HepG2 (cell line): ENCODE results near the gene KMT2B. TPM values are rescaled to one million over a fixed set of nuclear protein-coding genes. Genes with fewer than 3 reads are reported as not detected.
A peak's percentile ranks its signal among the peaks of the same experiment; 100 is the strongest.

ENCODE experiments used
- ADNP ChIP-seq: sonication (generic); formaldehyde crosslinking; IDR thresholded peaks from 2 replicates; pipeline ENCODE4 v1.4.0; 2020; ENCODE audit warnings: missing genetic modification reagents
- ARNT ChIP-seq: fragments of 450-650 bp; IDR thresholded peaks from 2 replicates; pipeline ENCODE4 v1.6.1; 2017
- ASH2L ChIP-seq: fragments of 300-600, 200-600 bp; sonication (generic); IDR thresholded peaks from 2 replicates; pipeline ENCODE4 v1.7.0; 2017; ENCODE audit warnings: low read depth, mild to moderate bottlenecking, moderate library complexity, mixed read lengths, low read length; ENCODE audit not compliant: insufficient read length
- CBFB ChIP-seq: sonication (generic); formaldehyde crosslinking; IDR thresholded peaks from 2 replicates; pipeline ENCODE4 v1.4.0; 2020; ENCODE audit warnings: missing genetic modification reagents
- CBX2 ChIP-seq, 2 experiments: fragments of 200-600 bp in 1 of 2; sonication (generic); formaldehyde crosslinking in 1 of 2; IDR thresholded peaks; 2 replicates each; pipeline versions ENCODE4 v1.7.0 to v1.8.1; 2018 to 2022; ENCODE audit warnings: low read depth in 2 of 2, low read length in 1 of 2, mild to moderate bottlenecking in 1 of 2, missing genetic modification reagents in 1 of 2
- CENPX ChIP-seq: sonication (generic); formaldehyde crosslinking; IDR thresholded peaks from 2 replicates; pipeline ENCODE4 v1.9.0; 2021; ENCODE audit warnings: mild to moderate bottlenecking, missing genetic modification reagents, moderate library complexity
- FOSL2 ChIP-seq: sonication (generic); formaldehyde crosslinking; IDR thresholded peaks from 2 replicates; pipeline ENCODE4 v1.4.0; 2020; ENCODE audit warnings: missing genetic modification reagents
- HNF4A ChIP-seq: sonication (generic); formaldehyde crosslinking; IDR thresholded peaks from 2 replicates; pipeline ENCODE4 v1.4.0; 2020; ENCODE audit warnings: missing genetic modification reagents
- IRX3 ChIP-seq: sonication (generic); formaldehyde crosslinking; IDR thresholded peaks from 2 replicates; pipeline ENCODE4 v1.8.1; 2023; ENCODE audit warnings: mild to moderate bottlenecking, low read depth, missing genetic modification reagents, borderline replicate concordance
- KAT8 ChIP-seq: IDR thresholded peaks from 2 replicates; pipeline ENCODE4 v1.6.1; 2016; ENCODE audit warnings: missing genetic modification reagents, missing compliant biosample characterization
- PHF8 ChIP-seq: sonication (generic); formaldehyde crosslinking; IDR thresholded peaks from 2 replicates; pipeline ENCODE4 v1.5.0; 2020; ENCODE audit warnings: missing genetic modification reagents
- RXRB ChIP-seq: IDR thresholded peaks from 2 replicates; pipeline ENCODE4 v1.6.1; 2016; ENCODE audit warnings: borderline replicate concordance, missing genetic modification reagents, missing compliant biosample characterization
- XBP1 ChIP-seq: sonication (generic); formaldehyde crosslinking; IDR thresholded peaks from 2 replicates; pipeline ENCODE4 v1.5.0; 2020; ENCODE audit warnings: missing genetic modification reagents
- ZNF75D ChIP-seq: sonication (generic); formaldehyde crosslinking; IDR thresholded peaks from 2 replicates; pipeline ENCODE4 v1.8.1; 2023; ENCODE audit warnings: missing genetic modification reagents, mild to moderate bottlenecking, borderline replicate concordance
- polyA plus RNA-seq, 8 experiments: library from polyadenylated mRNA; depleted of rRNA in 3 of 8; stranded (reverse) in 7 of 8; unstranded in 1 of 8; fragments of >200 nt; fragmentation: Illumina TruSeq in 4 of 8; extraction: Trizol in 4 of 8; gene quantifications; 2 replicates each; pipeline versions ENCODE4 v1.2.1 to v1.2.3, GENCODE V29; 2011 to 2016; ENCODE audit warnings: low read depth in 4 of 8, missing spikeins in 1 of 8, mixed read lengths in 1 of 8; ENCODE audit not compliant: insufficient read depth in 1 of 8
- total RNA-seq, 5 experiments: library from RNA; depleted of rRNA; stranded (reverse); fragments of >200 nt; fragmentation: Illumina TruSeq; extraction: Trizol; gene quantifications; 2 replicates each; pipeline ENCODE4 v1.2.3, GENCODE V29; 2016; ENCODE audit warnings: low read depth in 1 of 5
- TF ChIP-seq, protein P1 (sequence below): sonication (generic); formaldehyde crosslinking; IDR thresholded peaks from 2 replicates; pipeline ENCODE4 v1.5.0; 2020; ENCODE audit warnings: mild to moderate bottlenecking, missing genetic modification reagents, borderline replicate concordance
- TF ChIP-seq, protein P2 (sequence below): IDR thresholded peaks from 2 replicates; pipeline ENCODE4 v1.6.1; 2016; ENCODE audit warnings: mild to moderate bottlenecking
- TF ChIP-seq, protein P3 (sequence below): sonication (generic); formaldehyde crosslinking; IDR thresholded peaks from 2 replicates; pipeline ENCODE4 v1.4.0; 2020; ENCODE audit warnings: mild to moderate bottlenecking, missing genetic modification reagents

Gene KMT2B
- total and polyA plus RNA-seq, 2 of the 13 experiments (the other 11 are each of a cell fraction or from before 2014, with no cell fraction given), result 6.2 to 16.9 TPM

DNA sequence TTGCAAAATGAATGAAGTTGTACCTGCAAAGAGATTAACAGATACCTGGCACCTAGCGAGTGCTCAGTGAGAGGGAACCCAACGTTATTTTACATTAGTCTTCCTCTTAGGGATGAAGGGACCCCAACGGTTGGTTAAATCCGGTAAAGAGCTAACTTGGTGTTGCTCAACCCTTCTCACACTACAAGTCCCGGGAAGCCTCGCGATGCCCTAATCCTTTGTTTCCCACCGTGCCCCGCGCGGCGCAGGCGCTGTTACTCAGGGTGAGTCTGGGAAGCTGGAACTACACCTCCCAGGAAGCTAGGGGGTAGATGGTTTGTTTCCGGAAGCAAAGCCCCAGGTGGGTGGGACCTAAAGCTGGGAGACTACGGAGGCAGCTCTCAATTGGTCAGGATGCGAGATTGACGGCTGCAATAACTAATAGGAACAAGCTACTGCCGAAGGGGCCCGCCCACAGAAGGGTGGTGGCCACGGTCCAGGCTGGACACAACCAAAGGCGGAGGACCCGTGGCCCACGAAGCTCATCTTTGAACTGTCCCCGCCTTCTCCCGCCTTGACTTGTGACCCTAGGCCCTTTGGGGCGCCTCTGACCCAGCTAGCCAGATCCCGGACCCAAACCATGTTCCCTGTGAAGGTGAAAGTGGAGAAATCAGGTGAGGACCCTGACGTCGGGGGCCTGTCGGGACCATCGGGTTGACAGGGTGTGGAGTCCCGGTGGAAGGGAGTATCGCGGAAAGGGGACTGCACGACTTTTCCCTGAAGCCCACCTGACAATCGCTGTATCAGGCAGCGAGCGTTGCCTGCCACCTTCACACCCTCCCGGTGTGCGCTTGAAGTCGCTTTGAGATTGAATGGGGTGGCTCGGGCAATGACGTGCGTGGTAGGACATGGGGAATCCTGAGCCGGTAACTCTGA lies 30.6 kb downstream of the KMT2B start, which contains the start of gene LIN37 (continued):
- TF ChIP-seq, protein P1, sequence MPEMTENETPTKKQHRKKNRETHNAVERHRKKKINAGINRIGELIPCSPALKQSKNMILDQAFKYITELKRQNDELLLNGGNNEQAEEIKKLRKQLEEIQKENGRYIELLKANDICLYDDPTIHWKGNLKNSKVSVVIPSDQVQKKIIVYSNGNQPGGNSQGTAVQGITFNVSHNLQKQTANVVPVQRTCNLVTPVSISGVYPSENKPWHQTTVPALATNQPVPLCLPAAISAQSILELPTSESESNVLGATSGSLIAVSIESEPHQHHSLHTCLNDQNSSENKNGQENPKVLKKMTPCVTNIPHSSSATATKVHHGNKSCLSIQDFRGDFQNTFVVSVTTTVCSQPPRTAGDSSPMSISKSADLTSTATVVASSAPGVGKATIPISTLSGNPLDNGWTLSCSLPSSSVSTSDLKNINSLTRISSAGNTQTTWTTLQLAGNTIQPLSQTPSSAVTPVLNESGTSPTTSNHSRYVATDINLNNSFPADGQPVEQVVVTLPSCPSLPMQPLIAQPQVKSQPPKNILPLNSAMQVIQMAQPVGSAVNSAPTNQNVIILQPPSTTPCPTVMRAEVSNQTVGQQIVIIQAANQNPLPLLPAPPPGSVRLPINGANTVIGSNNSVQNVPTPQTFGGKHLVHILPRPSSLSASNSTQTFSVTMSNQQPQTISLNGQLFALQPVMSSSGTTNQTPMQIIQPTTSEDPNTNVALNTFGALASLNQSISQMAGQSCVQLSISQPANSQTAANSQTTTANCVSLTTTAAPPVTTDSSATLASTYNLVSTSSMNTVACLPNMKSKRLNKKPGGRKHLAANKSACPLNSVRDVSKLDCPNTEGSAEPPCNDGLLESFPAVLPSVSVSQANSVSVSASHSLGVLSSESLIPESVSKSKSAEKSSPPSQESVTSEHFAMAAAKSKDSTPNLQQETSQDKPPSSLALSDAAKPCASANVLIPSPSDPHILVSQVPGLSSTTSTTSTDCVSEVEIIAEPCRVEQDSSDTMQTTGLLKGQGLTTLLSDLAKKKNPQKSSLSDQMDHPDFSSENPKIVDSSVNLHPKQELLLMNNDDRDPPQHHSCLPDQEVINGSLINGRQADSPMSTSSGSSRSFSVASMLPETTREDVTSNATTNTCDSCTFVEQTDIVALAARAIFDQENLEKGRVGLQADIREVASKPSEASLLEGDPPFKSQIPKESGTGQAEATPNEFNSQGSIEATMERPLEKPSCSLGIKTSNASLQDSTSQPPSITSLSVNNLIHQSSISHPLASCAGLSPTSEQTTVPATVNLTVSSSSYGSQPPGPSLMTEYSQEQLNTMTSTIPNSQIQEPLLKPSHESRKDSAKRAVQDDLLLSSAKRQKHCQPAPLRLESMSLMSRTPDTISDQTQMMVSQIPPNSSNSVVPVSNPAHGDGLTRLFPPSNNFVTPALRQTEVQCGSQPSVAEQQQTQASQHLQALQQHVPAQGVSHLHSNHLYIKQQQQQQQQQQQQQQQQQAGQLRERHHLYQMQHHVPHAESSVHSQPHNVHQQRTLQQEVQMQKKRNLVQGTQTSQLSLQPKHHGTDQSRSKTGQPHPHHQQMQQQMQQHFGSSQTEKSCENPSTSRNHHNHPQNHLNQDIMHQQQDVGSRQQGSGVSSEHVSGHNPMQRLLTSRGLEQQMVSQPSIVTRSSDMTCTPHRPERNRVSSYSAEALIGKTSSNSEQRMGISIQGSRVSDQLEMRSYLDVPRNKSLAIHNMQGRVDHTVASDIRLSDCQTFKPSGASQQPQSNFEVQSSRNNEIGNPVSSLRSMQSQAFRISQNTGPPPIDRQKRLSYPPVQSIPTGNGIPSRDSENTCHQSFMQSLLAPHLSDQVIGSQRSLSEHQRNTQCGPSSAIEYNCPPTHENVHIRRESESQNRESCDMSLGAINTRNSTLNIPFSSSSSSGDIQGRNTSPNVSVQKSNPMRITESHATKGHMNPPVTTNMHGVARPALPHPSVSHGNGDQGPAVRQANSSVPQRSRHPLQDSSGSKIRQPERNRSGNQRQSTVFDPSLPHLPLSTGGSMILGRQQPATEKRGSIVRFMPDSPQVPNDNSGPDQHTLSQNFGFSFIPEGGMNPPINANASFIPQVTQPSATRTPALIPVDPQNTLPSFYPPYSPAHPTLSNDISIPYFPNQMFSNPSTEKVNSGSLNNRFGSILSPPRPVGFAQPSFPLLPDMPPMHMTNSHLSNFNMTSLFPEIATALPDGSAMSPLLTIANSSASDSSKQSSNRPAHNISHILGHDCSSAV (CRISPR knock-in tag), result no peak
- TF ChIP-seq PHF8 (CRISPR knock-in tag), result peak; percentile 89
- no peak for TF ChIP-seq CENPX (CRISPR knock-in tag)
- peak; percentile 61 for TF ChIP-seq ASH2L
- TF ChIP-seq CBFB (CRISPR knock-in tag), result peak; percentile 34; the same call in 1 of the 2 replicates
- no peak for TF ChIP-seq ADNP
- TF ChIP-seq XBP1 (CRISPR knock-in tag), result no peak
- no peak for TF ChIP-seq ZNF75D
- TF ChIP-seq CBX2 (IDR thresholded peaks at IDR 0.05; ENCODE audit: low read depth, low read length), result no peak
- no peak for TF ChIP-seq CBX2 (CRISPR knock-in tag; IDR thresholded peaks at IDR 0.05; ENCODE audit: low read depth)
- TF ChIP-seq, protein P2, sequence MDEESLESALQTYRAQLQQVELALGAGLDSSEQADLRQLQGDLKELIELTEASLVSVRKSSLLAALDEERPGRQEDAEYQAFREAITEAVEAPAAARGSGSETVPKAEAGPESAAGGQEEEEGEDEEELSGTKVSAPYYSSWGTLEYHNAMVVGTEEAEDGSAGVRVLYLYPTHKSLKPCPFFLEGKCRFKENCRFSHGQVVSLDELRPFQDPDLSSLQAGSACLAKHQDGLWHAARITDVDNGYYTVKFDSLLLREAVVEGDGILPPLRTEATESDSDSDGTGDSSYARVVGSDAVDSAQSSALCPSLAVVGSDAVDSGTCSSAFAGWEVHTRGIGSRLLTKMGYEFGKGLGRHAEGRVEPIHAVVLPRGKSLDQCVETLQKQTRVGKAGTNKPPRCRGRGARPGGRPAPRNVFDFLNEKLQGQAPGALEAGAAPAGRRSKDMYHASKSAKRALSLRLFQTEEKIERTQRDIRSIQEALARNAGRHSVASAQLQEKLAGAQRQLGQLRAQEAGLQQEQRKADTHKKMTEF (CRISPR knock-in tag), result peak; percentile 77
- TF ChIP-seq, protein P3, sequence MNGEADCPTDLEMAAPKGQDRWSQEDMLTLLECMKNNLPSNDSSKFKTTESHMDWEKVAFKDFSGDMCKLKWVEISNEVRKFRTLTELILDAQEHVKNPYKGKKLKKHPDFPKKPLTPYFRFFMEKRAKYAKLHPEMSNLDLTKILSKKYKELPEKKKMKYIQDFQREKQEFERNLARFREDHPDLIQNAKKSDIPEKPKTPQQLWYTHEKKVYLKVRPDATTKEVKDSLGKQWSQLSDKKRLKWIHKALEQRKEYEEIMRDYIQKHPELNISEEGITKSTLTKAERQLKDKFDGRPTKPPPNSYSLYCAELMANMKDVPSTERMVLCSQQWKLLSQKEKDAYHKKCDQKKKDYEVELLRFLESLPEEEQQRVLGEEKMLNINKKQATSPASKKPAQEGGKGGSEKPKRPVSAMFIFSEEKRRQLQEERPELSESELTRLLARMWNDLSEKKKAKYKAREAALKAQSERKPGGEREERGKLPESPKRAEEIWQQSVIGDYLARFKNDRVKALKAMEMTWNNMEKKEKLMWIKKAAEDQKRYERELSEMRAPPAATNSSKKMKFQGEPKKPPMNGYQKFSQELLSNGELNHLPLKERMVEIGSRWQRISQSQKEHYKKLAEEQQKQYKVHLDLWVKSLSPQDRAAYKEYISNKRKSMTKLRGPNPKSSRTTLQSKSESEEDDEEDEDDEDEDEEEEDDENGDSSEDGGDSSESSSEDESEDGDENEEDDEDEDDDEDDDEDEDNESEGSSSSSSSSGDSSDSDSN (CRISPR knock-in tag), result no peak
- TF ChIP-seq HNF4A (CRISPR knock-in tag), result peak; percentile 79
- no peak for TF ChIP-seq IRX3 (CRISPR knock-in tag)
- TF ChIP-seq KAT8 (CRISPR knock-in tag), result peak; percentile 92
- peak; percentile 33 for TF ChIP-seq FOSL2 (CRISPR knock-in tag)
- no peak for TF ChIP-seq RXRB (CRISPR knock-in tag)
- no peak for TF ChIP-seq ARNT
